ENCODE results near the gene RHBDD2. TPM values are rescaled to one million over a fixed set of nuclear protein-coding genes. Genes with fewer than 3 reads are reported as not detected.
A peak's percentile ranks its signal among the peaks of the same experiment; 100 is the strongest.
"Not testable (repeated sequence)": the region's sequence is repeated elsewhere in the genome, so short reads cannot be mapped to it uniquely, and the experiment has no call there.

The RHBDD2 gene
- 10 to 100 TPM; 36.6 to 47.7 (median 39.0) TPM for total RNA-seq

- peaks cover 0 to 5% of the 10 kb centered on the region in 2 donors for H3K4me1 ChIP-seq
- no peaks in the 10 kb centered on the region for H3K9me3 ChIP-seq
- TF ChIP-seq CTCF (IDR thresholded peaks at IDR 0.05) (peak in 1 of 3 donors; percentile 13), POLR2A (IDR thresholded peaks at IDR 0.05) (peak; percentile 73), POLR2AphosphoS5 (IDR thresholded peaks at IDR 0.05) (peak; percentile 73 to 84 (median 83))
- peak; percentile 95 to 96 for DNase-seq (ENCODE audit: low spot score in 2 of 2)
- H3K4me3 ChIP-seq = peak within 1 kb of the TSS; percentile 80 to 94 (median 91)
- no peaks in the 10 kb centered on the region for H3K27me3 ChIP-seq
- peaks cover 4% of the 10 kb centered on the region for H3K36me3 ChIP-seq
- intact Hi-C loops (cut with DNase I; ENCODE audit: low total_unique reads) = no loop called here
- H3K27ac ChIP-seq = peak within 1 kb of the TSS; percentile 75 to 81
Measured at GRCh38 chr7:75878769-75879611, at the start of gene RHBDD2. Gene RHBDD2 (plus strand): TSS chr7:75879034. CDS start chr7:75879083, 49 bp downstream.

- intact Hi-C loops (cut with DNase I; ENCODE audit: low total_unique reads) = not testable (repeated sequence)
Measured at GRCh38 chr7:75829656-75830055, 49.2 kb upstream of the RHBDD2 start.

GRCh38 chr7:75830978-75831377 is 47.9 kb upstream of the RHBDD2 start:
- Histone ChIP-seq H3K9me3 (no peaks in the 10 kb centered on the region), H3K4me1 (no peaks in the 10 kb centered on the region), H3K4me3 (no peak overlapping the region), H3K36me3 (no peaks in the 10 kb centered on the region), H3K27ac (no peak overlapping the region), H3K27me3 (no peaks in the 10 kb centered on the region)
- intact Hi-C loops (cut with DNase I; ENCODE audit: low total_unique reads) = no loop called here
- TF ChIP-seq POLR2AphosphoS5 (IDR thresholded peaks at IDR 0.05) (no peak), CTCF (IDR thresholded peaks at IDR 0.05) (no peak)
- no peak for DNase-seq (ENCODE audit: low spot score in 2 of 2)

More at GRCh38 chr7:75829656-75830055, 49.2 kb upstream of the RHBDD2 start:
- H3K4me1 ChIP-seq; H3K27me3 ChIP-seq; DNase-seq (ENCODE audit: low spot score in 2 of 2); H3K9me3 ChIP-seq; H3K36me3 ChIP-seq; H3K4me3 ChIP-seq; H3K27ac ChIP-seq: not testable (repeated sequence)

GRCh38 chr7:75833662-75834061 is 45.2 kb upstream of the RHBDD2 start:
- DNase-seq (ENCODE audit: low spot score in 2 of 2); H3K4me1 ChIP-seq; H3K27ac ChIP-seq; H3K4me3 ChIP-seq; H3K9me3 ChIP-seq; intact Hi-C loops (cut with DNase I; ENCODE audit: low total_unique reads); H3K36me3 ChIP-seq; H3K27me3 ChIP-seq: not testable (repeated sequence)

- no peaks in the 10 kb centered on the region for H3K36me3 ChIP-seq
- no peaks in the 10 kb centered on the region for H3K4me1 ChIP-seq
- no peaks in the 10 kb centered on the region for H3K27me3 ChIP-seq
- H3K9me3 ChIP-seq = no peaks in the 10 kb centered on the region
- H3K27ac ChIP-seq = no peak overlapping the region
- intact Hi-C loops (cut with DNase I; ENCODE audit: low total_unique reads) = no loop called here
- TF ChIP-seq POLR2AphosphoS5 (IDR thresholded peaks at IDR 0.05) = no peak
- TF ChIP-seq CTCF (IDR thresholded peaks at IDR 0.05) = no peak
- TF ChIP-seq POLR2A (IDR thresholded peaks at IDR 0.05) = no peak
- DNase-seq (ENCODE audit: low spot score in 2 of 2) = no peak
- no peak overlapping the region for H3K4me3 ChIP-seq
Measured at GRCh38 chr7:75835688-75836285, 43.0 kb upstream of the RHBDD2 start.

GRCh38 chr7:75836798-75837197 is 42.0 kb upstream of the RHBDD2 start:
- TF ChIP-seq POLR2A (IDR thresholded peaks at IDR 0.05) = no peak
- Histone ChIP-seq H3K27me3 (no peaks in the 10 kb centered on the region), H3K27ac (no peak overlapping the region), H3K4me3 (no peak overlapping the region), H3K4me1 (no peaks in the 10 kb centered on the region), H3K36me3 (no peaks in the 10 kb centered on the region), H3K9me3 (no peaks in the 10 kb centered on the region)
- intact Hi-C loops (cut with DNase I; ENCODE audit: low total_unique reads) = no loop called here
- DNase-seq (ENCODE audit: low spot score in 2 of 2) = no peak

- not testable (repeated sequence) for H3K9me3 ChIP-seq
Measured at GRCh38 chr7:75838281-75838930, 40.4 kb upstream of the RHBDD2 start.

More at GRCh38 chr7:75838281-75838930, 40.4 kb upstream of the RHBDD2 start:
- H3K36me3 ChIP-seq; H3K27me3 ChIP-seq; H3K4me1 ChIP-seq; H3K27ac ChIP-seq; H3K4me3 ChIP-seq; DNase-seq (ENCODE audit: low spot score in 2 of 2); intact Hi-C loops (cut with DNase I; ENCODE audit: low total_unique reads): not testable (repeated sequence)

Data from breast epithelium (tissue), 4 donors.